Measurements from ENCODE around the gene INTS3.
"Not testable (repeated sequence)": the region's sequence is repeated elsewhere in the genome, so short reads cannot be mapped to it uniquely, and the experiment has no call there.

INTS3 gene

DNA sequence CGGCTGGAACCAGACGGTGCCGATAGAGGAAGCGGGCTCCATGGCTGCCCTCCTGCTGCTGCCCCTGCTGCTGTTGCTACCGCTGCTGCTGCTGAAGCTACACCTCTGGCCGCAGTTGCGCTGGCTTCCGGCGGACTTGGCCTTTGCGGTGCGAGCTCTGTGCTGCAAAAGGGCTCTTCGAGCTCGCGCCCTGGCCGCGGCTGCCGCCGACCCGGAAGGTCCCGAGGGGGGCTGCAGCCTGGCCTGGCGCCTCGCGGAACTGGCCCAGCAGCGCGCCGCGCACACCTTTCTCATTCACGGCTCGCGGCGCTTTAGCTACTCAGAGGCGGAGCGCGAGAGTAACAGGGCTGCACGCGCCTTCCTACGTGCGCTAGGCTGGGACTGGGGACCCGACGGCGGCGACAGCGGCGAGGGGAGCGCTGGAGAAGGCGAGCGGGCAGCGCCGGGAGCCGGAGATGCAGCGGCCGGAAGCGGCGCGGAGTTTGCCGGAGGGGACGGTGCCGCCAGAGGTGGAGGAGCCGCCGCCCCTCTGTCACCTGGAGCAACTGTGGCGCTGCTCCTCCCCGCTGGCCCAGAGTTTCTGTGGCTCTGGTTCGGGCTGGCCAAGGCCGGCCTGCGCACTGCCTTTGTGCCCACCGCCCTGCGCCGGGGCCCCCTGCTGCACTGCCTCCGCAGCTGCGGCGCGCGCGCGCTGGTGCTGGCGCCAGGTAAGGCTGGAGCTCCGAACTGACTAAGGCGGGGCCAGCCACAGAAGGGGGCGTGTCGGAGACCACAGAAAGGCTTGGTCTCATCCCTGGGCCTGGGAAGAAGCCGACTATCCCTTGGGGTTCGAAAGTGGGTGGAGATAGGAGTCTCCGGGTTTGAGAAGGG lies 47.8 kb downstream of the INTS3 start:
- Mint-ChIP-seq H3K9me3 (no peaks in the 10 kb centered on the region), H3K36me3 (ENCODE audit: low read depth) (peaks cover 35% of the 10 kb centered on the region), H3K27me3 (no peaks in the 10 kb centered on the region), H3K27ac (no peak overlapping the region), H3K4me1 (ENCODE audit: low read depth) (peaks cover 28% of the 10 kb centered on the region), H3K4me3 (peak overlapping the region; percentile 75)
- DNase-seq: peak; percentile 78

DNA sequence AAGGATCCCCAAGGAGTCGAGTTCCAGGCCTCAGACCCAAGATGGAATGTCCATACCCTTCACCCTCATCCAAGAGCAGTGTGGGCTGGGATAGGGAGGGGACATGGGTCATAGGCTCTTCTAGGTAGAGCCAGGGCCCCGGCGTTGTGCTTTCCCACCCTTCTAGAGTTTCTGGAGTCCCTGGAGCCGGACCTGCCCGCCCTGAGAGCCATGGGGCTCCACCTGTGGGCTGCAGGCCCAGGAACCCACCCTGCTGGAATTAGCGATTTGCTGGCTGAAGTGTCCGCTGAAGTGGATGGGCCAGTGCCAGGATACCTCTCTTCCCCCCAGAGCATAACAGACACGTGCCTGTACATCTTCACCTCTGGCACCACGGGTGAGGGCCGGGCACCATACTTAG lies 48.5 kb downstream of the INTS3 start:
- Mint-ChIP-seq H3K4me3 (peak overlapping the region; percentile 75), H3K27me3 (no peaks in the 10 kb centered on the region), H3K9me3 (no peaks in the 10 kb centered on the region), H3K36me3 (ENCODE audit: low read depth) (peaks cover 30% of the 10 kb centered on the region), H3K27ac (no peak overlapping the region), H3K4me1 (ENCODE audit: low read depth) (peaks cover 28% of the 10 kb centered on the region)
- DNase-seq: no peak

DNA sequence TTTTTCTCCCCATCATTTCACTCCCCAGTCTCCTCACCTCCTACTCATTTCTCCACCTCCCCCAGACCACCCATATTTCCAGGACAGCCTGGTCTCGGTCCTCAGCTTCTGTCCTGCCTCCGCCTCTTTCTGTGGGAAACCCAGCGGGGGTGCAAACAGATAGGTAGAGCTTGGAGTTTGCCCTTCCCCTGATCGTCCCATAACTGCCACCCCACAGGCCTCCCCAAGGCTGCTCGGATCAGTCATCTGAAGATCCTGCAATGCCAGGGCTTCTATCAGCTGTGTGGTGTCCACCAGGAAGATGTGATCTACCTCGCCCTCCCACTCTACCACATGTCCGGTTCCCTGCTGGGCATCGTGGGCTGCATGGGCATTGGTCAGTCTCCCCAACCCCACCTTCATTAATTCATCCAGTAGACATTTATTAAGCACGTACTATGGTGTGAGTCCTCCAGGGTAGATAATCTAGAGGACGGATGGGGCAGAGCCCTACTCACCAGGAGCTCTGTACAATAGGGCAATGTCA lies 49.1 kb downstream of the INTS3 start:
- peak overlapping the region; percentile 38 for H3K4me3 Mint-ChIP-seq
- no peak for DNase-seq
- H3K27me3 Mint-ChIP-seq: no peaks in the 10 kb centered on the region
- H3K4me1 Mint-ChIP-seq (ENCODE audit: low read depth): peaks cover 28% of the 10 kb centered on the region
- H3K9me3 Mint-ChIP-seq: no peaks in the 10 kb centered on the region
- H3K36me3 Mint-ChIP-seq (ENCODE audit: low read depth): peaks cover 27% of the 10 kb centered on the region
- H3K27ac Mint-ChIP-seq: no peak overlapping the region

DNA sequence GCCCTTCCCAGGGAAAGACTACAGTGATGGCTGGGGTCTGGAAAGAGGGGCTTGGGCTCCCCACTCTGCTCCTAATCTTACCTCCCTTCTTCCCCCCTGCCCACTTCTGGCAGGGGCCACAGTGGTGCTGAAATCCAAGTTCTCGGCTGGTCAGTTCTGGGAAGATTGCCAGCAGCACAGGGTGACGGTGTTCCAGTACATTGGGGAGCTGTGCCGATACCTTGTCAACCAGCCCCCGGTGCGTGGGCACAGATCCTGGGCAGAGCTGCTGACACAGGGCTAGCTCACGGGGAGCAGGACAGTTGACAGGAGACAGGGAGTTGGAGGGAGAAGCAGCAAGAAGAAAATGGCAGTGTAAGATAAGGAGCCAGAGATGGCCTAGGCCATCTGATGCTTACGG lies 49.8 kb downstream of the INTS3 start:
- H3K4me3 Mint-ChIP-seq: no peak overlapping the region
- peaks cover 20% of the 10 kb centered on the region for H3K36me3 Mint-ChIP-seq (ENCODE audit: low read depth)
- no peaks in the 10 kb centered on the region for H3K9me3 Mint-ChIP-seq
- peaks cover 28% of the 10 kb centered on the region for H3K4me1 Mint-ChIP-seq (ENCODE audit: low read depth)
- H3K27ac Mint-ChIP-seq: no peak overlapping the region
- no peaks in the 10 kb centered on the region for H3K27me3 Mint-ChIP-seq
- no peak for DNase-seq

DNA sequence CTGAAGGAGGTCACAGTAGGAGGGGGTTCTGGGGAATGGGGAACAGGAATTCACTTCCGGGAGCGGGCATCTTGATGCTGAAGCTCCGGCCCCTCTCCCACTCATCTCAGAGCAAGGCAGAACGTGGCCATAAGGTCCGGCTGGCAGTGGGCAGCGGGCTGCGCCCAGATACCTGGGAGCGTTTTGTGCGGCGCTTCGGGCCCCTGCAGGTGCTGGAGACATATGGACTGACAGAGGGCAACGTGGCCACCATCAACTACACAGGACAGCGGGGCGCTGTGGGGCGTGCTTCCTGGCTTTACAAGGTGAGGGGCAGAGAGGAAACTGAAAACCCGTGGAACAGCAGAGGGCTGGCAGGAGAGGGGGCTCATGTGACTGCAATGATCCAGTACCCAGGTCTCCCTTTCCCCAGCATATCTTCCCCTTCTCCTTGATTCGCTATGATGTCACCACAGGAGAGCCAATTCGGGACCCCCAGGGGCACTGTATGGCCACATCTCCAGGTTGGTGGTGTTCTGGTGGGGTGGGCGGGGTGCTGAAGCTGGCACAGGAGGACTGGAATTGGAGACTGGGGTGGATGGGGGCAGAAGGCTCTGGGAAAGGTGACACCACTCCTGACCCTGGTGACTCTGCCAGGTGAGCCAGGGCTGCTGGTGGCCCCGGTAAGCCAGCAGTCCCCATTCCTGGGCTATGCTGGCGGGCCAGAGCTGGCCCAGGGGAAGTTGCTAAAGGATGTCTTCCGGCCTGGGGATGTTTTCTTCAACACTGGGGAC lies 50.4 kb downstream of the INTS3 start:
- Mint-ChIP-seq H3K9me3 (no peaks in the 10 kb centered on the region), H3K4me3 (no peak overlapping the region), H3K27me3 (no peaks in the 10 kb centered on the region), H3K4me1 (ENCODE audit: low read depth) (peaks cover 33% of the 10 kb centered on the region), H3K36me3 (ENCODE audit: low read depth) (peaks cover 14% of the 10 kb centered on the region), H3K27ac (no peak overlapping the region)
- DNase-seq: no peak

DNA sequence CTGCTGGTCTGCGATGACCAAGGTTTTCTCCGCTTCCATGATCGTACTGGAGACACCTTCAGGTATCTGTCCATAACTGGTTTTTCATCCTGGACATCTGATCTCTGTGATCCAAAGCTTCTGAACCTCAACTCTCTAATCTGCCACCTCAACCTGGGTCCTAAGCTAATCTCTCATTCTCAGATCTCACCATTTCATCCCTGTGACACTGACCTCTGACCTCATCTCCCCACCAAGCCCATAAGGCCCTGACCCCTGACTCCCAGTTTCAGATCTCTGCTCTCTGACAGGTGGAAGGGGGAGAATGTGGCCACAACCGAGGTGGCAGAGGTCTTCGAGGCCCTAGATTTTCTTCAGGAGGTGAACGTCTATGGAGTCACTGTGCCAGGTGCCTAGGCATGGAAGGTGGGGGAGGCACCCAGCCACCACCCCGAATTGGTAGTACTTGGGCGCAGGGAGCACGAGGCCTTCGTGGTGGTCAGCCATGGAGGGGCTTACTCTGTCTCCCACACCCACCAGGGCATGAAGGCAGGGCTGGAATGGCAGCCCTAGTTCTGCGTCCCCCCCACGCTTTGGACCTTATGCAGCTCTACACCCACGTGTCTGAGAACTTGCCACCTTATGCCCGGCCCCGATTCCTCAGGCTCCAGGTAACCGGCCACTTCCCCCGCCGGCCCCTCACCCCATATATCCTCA lies 51.1 kb downstream of the INTS3 start:
- no peak overlapping the region for H3K27ac Mint-ChIP-seq
- H3K4me1 Mint-ChIP-seq (ENCODE audit: low read depth): peaks cover 31% of the 10 kb centered on the region
- no peak for DNase-seq
- H3K36me3 Mint-ChIP-seq (ENCODE audit: low read depth): peaks cover 7% of the 10 kb centered on the region
- H3K9me3 Mint-ChIP-seq: no peaks in the 10 kb centered on the region
- H3K4me3 Mint-ChIP-seq: no peak overlapping the region
- no peaks in the 10 kb centered on the region for H3K27me3 Mint-ChIP-seq

DNA sequence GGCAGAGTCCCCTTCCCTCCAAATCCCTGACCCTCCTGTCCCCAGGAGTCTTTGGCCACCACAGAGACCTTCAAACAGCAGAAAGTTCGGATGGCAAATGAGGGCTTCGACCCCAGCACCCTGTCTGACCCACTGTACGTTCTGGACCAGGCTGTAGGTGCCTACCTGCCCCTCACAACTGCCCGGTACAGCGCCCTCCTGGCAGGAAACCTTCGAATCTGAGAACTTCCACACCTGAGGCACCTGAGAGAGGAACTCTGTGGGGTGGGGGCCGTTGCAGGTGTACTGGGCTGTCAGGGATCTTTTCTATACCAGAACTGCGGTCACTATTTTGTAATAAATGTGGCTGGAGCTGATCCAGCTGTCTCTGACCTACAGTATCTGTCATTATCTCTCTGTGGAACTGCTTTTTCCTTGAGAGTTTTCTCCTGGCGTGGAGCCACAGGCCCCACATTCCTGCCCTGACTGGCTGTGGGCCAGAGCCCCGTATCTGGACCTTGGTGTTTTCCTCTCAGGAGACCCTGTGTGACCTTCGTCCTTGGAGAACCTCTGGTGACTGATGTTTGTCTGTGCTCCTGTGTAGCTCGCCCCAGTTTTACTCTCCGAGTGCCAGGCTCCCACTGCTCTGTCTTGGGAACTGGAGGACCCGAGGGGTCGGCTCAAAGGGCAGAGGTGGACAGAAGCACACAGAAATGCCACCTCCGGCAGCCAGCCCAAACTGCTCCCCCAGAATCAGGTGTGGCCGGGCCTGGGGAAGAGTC lies 52.1 kb downstream of the INTS3 start:
- DNase-seq: no peak
- Mint-ChIP-seq H3K27ac (no peak overlapping the region), H3K4me3 (no peak overlapping the region), H3K9me3 (no peaks in the 10 kb centered on the region), H3K36me3 (ENCODE audit: low read depth) (no peaks in the 10 kb centered on the region), H3K27me3 (no peaks in the 10 kb centered on the region), H3K4me1 (ENCODE audit: low read depth) (peaks cover 21% of the 10 kb centered on the region)

DNA sequence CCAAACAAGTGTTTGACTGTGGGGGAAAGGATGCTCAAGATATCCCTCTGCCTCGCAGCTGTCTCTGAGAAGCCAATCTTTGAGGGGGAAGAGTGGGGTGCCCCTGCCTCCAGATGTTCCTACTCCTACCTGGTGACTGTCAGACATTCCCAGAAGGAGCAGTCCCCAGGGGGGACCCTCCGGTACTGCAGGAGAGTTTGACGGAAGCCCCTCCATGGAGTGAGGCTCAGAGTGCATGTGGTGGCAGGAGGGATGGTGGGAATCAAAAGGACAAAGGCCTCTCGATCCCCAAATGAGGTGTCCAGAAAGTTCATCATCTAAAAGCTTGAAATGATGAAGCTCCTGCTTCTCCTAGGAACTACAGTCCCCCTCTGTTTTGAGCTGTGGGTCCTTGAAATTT lies 52.7 kb downstream of the INTS3 start:
- Mint-ChIP-seq H3K27me3 (no peaks in the 10 kb centered on the region), H3K27ac (no peak overlapping the region), H3K4me1 (ENCODE audit: low read depth) (peaks cover 21% of the 10 kb centered on the region), H3K9me3 (no peaks in the 10 kb centered on the region), H3K36me3 (ENCODE audit: low read depth) (no peaks in the 10 kb centered on the region), H3K4me3 (no peak overlapping the region)
- no peak for DNase-seq

DNA sequence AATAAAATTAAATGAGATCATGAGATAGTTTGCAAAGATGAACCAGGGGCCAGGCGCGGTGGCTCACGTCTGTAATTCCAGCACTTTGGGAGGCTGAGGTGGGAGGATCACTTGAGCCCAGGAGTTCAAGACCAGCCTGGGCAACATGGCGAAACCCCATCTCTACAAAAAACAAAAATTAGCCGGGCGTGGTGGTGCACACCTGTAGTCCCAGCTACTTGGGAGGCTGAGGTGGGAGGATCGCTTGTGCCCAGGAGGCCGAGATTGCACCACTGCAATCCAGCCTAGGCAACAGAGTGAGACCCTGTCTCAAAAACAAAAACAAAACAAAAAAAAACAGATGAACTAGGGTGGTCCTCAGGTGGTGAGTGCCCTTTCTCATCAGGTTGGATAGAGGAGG lies 54.8 kb downstream of the INTS3 start:
- not testable (repeated sequence) for DNase-seq; H3K27me3 Mint-ChIP-seq; H3K9me3 Mint-ChIP-seq; H3K36me3 Mint-ChIP-seq (ENCODE audit: low read depth)
- Mint-ChIP-seq H3K4me3 (peak overlapping the region; percentile 84), H3K27ac (peak overlapping the region; percentile 96), H3K4me1 (ENCODE audit: low read depth) (peaks cover 11% of the 10 kb centered on the region)

DNA sequence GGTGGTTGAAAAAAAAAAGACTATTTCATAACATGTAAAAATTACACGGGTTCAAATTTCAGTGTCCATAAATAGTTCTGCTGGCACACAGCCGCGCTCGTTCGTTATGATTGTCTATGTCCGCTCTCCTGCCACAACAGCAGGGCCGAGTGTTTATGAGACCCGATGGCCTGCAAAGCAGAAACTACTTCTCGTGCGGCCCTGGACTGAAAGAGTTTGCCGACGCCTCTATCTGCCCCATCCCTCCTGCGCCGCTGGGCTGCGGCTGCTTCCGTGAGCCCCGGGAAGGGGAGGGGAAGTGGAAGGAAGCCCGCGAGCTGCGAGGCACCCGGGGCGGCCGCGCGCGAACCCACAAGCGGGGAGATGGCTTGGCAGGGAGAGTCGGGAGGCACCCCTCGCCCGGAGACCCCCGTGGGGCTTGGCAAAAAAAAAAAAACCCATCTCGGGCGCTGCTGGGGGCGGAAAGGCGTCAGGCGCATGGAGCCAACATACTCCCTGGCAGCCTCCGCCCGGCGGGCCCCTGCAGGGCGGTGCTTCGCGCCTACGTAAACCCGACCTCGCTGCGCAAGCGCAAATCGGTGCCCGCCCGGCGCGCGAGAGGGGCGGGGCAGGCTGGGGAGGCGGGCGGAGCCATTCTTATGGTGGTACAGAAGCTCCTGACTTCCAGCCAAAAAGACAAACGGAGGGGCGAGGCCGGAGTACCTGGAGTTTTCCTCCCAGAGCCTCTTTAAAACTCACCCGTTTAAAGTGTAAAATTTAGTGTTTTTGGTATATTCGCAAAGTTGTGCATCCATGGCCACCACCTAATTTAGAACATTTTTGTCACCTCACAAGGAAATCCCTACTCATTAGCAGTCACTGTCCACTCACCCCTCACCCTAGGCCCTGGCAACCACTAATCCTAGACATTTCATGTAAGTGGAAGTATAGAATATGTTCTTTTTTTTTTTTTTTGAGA lies 55.7 kb downstream of the INTS3 start:
- no peaks in the 10 kb centered on the region for H3K36me3 Mint-ChIP-seq (ENCODE audit: low read depth)
- peak overlapping the region; percentile 96 for H3K27ac Mint-ChIP-seq
- H3K27me3 Mint-ChIP-seq: peaks cover 3% of the 10 kb centered on the region
- peak overlapping the region; percentile 84 for H3K4me3 Mint-ChIP-seq
- peak; percentile 96 for DNase-seq
- H3K4me1 Mint-ChIP-seq (ENCODE audit: low read depth): peaks cover 11% of the 10 kb centered on the region
- H3K9me3 Mint-ChIP-seq: no peaks in the 10 kb centered on the region

DNA sequence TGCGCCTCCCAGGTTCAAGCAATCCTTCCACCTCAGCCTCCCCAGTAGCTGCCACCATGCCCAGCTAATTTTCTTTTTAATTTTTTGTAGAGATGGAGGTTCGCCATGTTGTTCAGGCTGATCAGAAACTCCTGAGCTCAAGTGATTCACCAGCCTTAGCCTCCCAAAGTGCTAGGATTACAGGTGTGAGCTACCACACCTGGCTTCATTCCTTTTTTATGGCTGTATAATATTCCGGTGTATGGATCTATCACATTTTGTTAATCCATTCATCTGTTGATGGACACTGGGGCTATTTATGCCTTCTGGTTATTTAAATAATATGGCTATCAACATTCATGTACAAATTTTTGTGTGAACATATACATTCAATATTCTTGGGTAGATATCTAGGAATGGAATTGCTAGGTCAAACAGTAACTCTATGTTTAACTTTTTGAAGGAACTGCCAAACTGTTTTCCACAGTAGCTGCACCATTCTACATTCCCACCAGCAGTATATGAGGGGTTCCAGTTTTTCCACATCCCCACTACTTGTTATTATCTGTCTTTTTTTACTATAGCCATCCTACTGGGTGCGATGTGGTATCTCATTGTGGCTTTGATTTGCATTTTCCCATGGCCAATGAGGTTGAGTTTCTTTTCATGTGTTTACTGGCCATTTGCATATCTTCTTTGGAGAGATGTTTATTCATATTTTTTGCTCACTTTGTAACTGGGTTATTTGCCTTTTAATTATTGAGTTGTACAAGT lies 58.4 kb downstream of the INTS3 start:
- Mint-ChIP-seq H3K4me3 (no peak overlapping the region), H3K9me3 (no peaks in the 10 kb centered on the region), H3K27ac (no peak overlapping the region), H3K36me3 (ENCODE audit: low read depth) (no peaks in the 10 kb centered on the region), H3K27me3 (peaks cover 12% of the 10 kb centered on the region), H3K4me1 (ENCODE audit: low read depth) (peaks cover 33% of the 10 kb centered on the region)
- no peak for DNase-seq

DNA sequence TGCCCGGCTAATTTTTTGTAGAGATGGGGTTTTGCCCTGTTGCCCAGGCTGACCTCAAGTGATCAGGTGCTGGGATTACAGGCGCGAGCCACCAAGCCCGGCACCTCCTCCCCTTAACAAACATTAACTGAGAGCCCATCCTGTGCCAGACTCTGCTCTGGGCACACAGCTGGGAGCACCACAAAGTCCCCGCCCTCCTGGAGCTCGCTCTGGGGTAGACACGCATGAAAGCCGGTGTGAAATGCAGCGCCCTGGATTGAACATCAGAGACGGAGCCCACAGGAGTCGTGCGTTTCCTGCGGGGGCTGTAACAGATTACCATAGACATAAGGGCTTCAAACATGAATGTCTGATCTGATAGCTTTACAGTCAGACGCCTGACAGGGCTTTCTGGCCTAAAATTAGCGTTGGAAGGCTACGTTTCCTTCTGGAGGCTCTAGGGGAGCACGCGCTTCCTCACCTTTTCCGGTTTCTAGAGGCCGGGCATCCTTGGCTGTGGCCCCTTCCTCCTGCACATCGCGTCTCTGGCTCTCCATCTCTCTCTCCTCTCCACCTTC lies 61.7 kb downstream of the INTS3 start:
- H3K27ac Mint-ChIP-seq: peak overlapping the region; percentile 56
- DNase-seq: no peak
- H3K9me3 Mint-ChIP-seq: no peaks in the 10 kb centered on the region
- H3K27me3 Mint-ChIP-seq: peaks cover 12% of the 10 kb centered on the region
- no peaks in the 10 kb centered on the region for H3K36me3 Mint-ChIP-seq (ENCODE audit: low read depth)
- H3K4me3 Mint-ChIP-seq: peak overlapping the region; percentile 3
- H3K4me1 Mint-ChIP-seq (ENCODE audit: low read depth): peaks cover 32% of the 10 kb centered on the region
